GM21526 (cell line): ENCODE data around the gene SPATA32.
"Not testable (repeated sequence)": the region's sequence is repeated elsewhere in the genome, so short reads cannot be mapped to it uniquely, and the experiment has no call there.

ENCODE experiments used
- ATAC-seq: cut with Tn5 transposase; IDR thresholded peaks from one replicate; pipeline ENCODE4 v1.9.1; 2021; ENCODE audit warnings: moderate library complexity; ENCODE audit not compliant: unreplicated experiment, low FRiP score

The SPATA32 gene, protein sequence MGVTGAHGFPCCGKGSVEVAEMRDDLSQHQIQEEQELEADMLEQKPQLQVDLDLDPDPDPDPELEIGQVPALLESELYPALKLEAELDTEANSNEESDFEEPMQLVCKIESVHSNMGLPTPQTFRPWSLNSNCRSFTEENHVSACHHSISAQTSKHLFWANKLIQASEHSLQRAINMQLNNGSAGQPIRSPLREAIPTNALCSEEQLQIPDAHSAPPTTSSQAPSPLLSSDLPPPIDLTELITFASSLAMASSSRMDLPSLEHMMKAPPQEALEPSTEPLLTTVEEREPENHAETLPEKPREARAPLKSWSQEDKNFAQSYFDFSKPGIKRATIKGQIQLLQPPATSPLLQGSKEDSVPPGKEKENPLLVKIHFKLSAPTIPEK

DNA sequence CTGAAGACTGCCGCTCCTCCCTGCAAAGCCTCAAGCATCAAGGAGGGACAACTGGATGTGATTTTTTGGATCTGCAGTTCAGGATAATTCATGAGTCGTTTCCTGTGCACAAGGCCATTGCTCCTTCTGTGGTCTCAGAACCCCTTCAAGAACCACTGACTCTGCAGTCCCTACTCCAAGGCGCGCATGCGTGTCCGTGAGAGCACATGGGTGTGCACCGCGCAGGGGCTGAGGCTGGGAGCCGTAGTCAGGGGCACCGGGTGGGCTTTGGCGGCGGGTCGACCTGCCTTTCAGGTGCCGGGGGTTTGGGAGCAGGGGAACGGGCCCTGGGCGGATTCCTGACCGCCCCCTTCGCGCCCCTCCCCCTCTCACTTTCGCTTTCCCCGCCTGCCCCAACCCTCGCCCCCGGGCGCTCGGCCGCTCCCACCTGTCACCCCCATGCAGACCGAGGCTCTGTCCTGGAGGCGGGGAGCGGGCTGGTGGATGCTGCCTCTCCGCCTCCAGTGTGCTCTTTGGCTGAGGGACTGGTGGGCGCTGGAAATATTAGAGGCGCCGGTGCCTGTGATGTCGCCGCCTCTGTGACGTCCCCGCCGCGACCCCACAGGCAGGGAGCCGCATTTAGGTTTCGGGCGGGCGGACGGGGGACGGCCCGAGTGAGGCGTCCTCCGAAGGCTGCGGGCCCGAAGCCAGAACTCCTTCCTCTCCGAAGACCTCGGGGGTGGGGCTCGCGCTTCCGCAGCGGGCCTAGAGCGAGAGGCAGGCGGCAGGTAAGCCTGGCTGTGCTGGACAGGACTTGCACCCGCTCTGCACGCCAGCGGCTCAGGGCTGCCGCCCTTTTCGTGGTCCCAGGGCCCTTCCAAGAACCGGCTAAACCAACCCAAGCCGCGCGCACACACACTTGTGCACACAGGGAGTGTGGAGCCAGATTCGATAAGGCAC, at the start of gene SPATA32:
Gene SPATA32 (minus strand): TSS at position 518 of the 939 bp plus-strand sequence. CDS start 78 bp downstream, at position 440.
- no peak for ATAC-seq

GRCh38 chr17:45311401-45311759, 49.5 kb upstream of the SPATA32 start:
- no peak for ATAC-seq

DNA sequence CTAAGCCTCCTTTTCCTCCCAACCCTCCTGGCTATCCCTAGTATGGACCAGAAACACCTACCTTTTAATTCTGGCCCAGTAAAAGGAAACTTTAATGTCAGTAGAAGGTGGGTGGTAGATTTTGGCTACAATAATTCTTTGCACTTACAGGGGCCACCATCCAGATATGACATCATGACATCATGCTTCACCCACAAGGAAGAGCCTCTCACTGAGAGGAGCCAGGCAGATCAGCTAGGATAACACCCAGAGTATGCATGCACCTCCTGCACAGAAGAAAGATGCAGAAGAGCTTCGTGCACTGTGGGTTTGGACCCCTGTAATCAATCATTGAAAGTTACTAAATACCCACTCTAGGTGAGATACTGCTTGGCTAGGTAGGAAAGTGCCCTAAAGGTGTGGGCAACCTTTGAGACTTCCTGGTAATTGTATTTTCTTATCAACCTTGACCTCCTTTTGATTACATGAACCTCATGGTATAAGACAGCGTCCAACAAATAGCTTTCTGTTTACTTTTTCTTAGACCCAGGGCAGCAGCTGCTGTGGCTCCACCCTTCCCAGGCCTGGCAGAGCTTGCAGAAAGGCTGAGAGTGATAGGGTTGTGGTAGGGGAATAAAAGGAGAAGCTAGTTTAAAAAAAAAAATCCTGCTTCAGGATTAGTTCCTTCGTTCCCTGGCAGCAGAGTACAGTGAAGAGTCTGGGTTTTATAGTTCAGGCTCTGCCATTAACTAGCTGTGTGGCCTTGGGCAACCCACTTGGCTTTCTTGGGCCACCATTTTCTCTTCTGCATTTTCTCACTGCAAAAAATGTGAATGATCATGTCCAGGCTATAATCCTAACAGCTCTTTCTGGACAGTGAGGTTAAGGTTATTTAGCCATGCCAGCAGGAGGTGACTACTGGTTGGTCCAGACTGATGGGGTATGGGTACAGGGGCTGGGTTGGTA, 48.8 kb upstream of the SPATA32 start:
- ATAC-seq = no peak

DNA sequence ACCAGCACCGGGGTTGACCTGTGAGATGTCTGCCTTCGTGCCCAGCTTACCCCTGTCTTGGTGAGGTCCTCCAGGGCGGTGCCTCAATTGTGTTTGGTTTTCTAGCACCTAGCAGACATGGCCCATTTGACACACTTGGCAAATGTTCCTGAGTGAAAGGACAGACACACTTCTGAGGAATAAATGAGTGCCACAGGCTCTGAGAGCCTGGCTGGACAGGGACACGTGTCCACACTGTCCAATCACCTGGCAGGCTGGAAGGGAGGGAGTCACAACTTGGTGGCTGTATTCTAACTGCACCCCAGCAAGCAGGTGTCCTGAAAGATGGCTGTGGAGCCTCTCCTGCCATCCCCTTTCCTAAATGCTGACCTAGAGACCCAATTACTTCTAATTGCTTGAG, 47.5 kb upstream of the SPATA32 start:
- ATAC-seq = no peak

- ATAC-seq = no peak
Observed at GRCh38 chr17:45308840-45309239, 46.9 kb upstream of the SPATA32 start.

DNA sequence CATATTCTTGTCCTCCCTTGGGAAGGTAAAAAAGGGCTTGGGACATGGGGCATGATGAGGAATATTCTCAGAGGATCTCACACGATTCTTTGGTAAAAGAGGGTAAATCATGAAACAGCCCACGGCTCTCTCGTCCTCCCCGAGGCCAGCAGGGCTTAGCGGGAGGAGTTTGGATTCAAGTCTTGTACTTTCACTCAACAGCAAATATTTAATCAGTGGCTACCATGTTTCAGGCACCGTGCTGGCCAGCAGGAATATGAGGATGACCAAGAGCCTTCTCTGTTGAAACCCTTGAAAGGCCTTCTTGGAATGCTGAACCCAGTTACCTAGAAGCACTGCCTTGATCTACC, 46.1 kb upstream of the SPATA32 start:
- ATAC-seq = no peak

DNA sequence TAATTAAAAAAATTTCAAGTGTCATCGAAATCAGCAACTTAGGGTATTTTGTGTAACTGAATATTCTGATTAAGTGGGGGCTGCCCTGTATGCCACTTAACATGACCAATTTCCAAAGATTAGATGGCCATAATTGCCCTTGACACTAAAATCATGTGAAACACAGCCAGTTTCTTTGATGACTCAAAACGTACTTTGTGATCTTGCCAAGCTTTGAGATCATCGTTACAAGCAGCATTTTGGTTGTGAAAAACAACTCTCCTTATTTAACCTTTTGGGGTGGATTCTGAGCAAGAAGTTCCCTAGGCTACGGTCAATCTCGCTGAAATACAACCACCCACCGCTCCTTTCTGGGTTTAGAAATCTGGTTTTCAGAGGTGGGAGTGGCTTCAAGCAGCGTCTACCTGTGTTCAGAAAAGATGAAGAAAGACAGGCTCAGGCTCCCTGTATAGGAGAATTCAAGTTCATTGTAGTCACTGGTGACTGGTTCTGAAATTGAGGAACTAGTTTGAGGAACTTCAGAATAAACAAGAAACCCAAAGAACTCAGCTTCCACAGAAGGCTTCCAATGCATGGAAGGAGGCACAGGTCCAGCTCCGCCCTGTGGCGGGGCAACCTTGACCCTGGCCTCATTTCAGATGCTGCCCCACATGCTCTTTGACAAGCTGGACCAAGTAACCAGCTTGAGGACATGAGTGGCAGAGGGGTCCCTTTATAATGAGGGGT, 45.6 kb upstream of the SPATA32 start:
- ATAC-seq = no peak

DNA sequence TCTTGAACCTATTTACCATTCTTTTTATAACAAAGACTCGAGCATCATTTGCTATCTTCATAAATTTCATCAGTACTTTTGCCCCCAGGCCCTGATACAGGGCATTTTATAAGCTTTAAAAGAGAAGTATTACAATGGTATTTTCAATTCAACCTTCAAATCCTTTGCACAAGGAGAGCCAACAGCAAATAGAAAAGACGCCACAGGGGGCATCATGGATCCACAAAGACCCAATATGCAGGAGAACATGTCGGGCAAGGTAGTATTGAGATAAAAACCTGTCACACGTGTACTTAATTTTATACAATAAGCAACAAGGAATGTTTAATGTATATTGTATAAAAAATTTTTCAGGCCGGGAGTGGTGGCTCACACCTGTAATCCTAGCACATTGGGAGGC, 44.7 kb upstream of the SPATA32 start:
- no peak for ATAC-seq

- ATAC-seq = no peak
Observed at GRCh38 chr17:45306094-45306493, 44.2 kb upstream of the SPATA32 start.

- ATAC-seq = no peak
Observed at GRCh38 chr17:45305530-45306087, 43.7 kb upstream of the SPATA32 start.

GRCh38 chr17:45302649-45303173, 40.8 kb upstream of the SPATA32 start:
- no peak for ATAC-seq

DNA sequence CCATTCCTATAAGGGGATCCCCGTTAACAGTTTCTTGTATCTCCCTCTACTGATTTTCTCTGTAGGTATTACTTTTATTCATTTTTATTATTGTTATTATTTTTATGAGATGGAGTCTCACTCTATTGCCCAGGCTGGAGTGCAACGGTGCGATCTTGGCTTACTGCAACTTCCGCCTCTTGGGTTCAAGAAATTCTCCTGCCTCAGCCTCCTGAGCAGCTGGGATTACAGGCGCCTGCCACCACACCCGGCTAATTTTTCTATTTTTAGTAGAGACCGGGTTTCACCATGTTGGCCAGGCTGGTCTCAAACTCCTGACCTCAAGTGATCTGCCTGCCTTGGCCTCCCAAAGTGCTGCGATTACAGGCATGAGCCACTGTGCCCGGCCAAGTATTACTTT, 40.3 kb upstream of the SPATA32 start:
- not testable (repeated sequence) for ATAC-seq

- no peak for ATAC-seq
Observed at GRCh38 chr17:45301674-45302073, 39.8 kb upstream of the SPATA32 start.

DNA sequence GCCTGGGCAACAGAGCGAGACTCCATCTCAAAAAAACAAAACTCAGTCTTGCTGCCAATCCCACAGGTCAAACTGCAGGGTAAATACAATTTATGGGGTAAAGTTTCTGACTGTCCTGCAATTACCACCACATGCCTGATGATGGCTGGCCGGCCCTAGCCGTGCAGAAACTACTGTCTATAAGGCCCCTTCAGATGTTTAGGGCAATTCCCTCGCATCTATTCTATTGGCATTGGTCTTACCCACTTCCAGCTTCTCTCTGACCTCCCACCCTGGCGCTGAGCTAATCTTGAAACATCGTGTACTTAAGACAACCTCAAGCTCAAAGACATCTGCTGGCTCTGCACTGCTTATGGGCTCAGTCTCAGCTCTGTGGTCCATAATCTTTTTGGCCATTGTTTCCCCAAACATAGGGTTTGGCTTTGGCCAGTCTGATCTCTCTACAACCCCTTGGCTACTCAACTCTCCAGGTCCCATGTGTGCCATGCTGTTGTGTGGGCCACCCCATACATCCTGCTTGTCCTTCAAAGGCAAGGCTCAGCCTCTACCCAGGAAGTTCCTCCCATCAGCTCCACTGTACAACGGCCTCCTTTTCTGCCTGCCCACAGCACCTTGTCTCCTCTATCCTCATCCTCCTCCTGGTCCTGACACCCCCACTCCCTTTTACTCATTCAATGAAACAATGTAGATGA, 38.3 kb upstream of the SPATA32 start:
- ATAC-seq = no peak

- ATAC-seq = no peak
Observed at GRCh38 chr17:45299361-45299760, 37.5 kb upstream of the SPATA32 start.

DNA sequence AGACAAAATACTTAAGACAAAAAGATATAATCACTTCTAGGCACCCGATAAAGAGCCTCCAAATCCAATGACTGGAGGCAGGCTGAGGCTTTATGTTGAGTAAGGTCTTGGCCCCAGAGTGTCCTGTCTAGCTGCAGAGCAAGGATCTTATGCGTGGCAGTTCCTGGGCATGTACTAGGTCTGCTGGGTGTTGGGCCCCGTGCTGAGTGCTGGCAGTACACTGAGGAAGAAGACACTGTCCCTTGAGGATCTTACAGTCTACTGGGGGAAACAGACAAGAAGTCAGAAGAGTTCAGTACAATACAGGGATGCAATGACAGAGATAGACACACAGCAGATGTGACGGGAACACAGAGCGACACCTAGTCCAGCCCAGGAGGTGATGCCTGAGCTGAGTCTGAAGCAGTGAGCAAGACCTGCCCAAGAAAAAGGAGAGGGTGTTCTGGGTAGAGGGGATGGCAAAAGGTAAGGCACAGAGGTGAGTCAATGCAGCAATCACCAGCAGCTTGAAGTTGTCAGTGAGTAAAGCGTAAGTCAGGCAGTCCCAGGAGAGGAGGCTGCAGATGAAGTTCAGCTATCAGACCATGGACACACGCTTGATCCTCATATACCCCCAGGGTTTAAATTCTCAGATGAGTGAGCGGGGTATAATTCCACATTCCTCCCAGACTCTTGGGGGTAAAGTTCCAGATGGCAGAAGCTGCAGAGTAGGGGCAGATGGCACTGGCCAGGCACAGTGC, 36.8 kb upstream of the SPATA32 start:
- ATAC-seq = no peak

GRCh38 chr17:45296833-45297124, 34.9 kb upstream of the SPATA32 start:
- ATAC-seq = no peak
